H9 (cell line): ENCODE measurements around the gene CXCL14. TPM values are rescaled to one million over a fixed set of nuclear protein-coding genes. Genes with fewer than 3 reads are reported as not detected.

Experiments
- DNase-seq: peaks from one replicate; pipeline ENCODE4 v3.0.0-alpha.2; 2017
- H2AFZ ChIP-seq: one replicate; pipeline ENCODE4 v1.6.1; 2013; ENCODE audit warnings: mild to moderate bottlenecking, low read length, control low read depth, moderate library complexity
- H2AK5ac ChIP-seq: 2 replicates; pipeline ENCODE4 v1.6.1; 2013; ENCODE audit warnings: low read length, control low read depth, mixed read lengths; ENCODE audit not compliant: insufficient read length
- H2BK120ac ChIP-seq: one replicate; pipeline ENCODE4 v1.6.1; 2013; ENCODE audit warnings: low read depth, mild to moderate bottlenecking, low read length, control low read depth, inconsistent platforms; ENCODE audit not compliant: poor library complexity, severe bottlenecking
- H2BK12ac ChIP-seq: 2 replicates; pipeline ENCODE4 v1.6.1; 2013; ENCODE audit warnings: low read length, control low read depth, mixed read lengths, low read depth; ENCODE audit not compliant: insufficient read length
- H2BK15ac ChIP-seq: 2 replicates; pipeline ENCODE4 v1.6.1; 2013; ENCODE audit warnings: low read depth, low read length, control low read depth
- H2BK20ac ChIP-seq: one replicate; pipeline ENCODE4 v1.6.1; 2013; ENCODE audit warnings: low read depth, mild to moderate bottlenecking, low read length, control low read depth, inconsistent platforms; ENCODE audit not compliant: poor library complexity, severe bottlenecking
- H2BK5ac ChIP-seq: 2 replicates; pipeline ENCODE4 v1.6.1; 2013; ENCODE audit warnings: low read length, control low read depth, mixed read lengths; ENCODE audit not compliant: insufficient read length
- H3K14ac ChIP-seq: 2 replicates; pipeline ENCODE4 v1.6.1; 2013; ENCODE audit warnings: low read length, control low read depth; ENCODE audit not compliant: insufficient read depth
- H3K18ac ChIP-seq: 2 replicates; pipeline ENCODE4 v1.6.1; 2013; ENCODE audit warnings: low read depth, mild to moderate bottlenecking, mixed read lengths, low read length, control low read depth; ENCODE audit not compliant: insufficient read length
- H3K23ac ChIP-seq: 2 replicates; pipeline ENCODE4 v1.6.1; 2013; ENCODE audit warnings: low read length, control low read depth, mixed read lengths, low read depth; ENCODE audit not compliant: insufficient read length
- H3K23me2 ChIP-seq: 2 replicates; pipeline ENCODE4 v1.6.1; 2013; ENCODE audit warnings: low read depth, mild to moderate bottlenecking, mixed read lengths, low read length, control low read depth; ENCODE audit not compliant: insufficient read length, poor library complexity, severe bottlenecking
- H3K27ac ChIP-seq: 2 replicates; pipeline ENCODE4 v1.5.1; 2013; ENCODE audit warnings: low read length, control low read depth, mixed read lengths, low read depth; ENCODE audit not compliant: insufficient read length
- H3K27me3 ChIP-seq: 2 replicates; pipeline ENCODE4 v1.6.1; 2013; ENCODE audit warnings: low read length, control low read depth, inconsistent platforms; ENCODE audit not compliant: insufficient read depth
- H3K4ac ChIP-seq: 2 replicates; pipeline ENCODE4 v1.6.1; 2013; ENCODE audit warnings: low read depth, mild to moderate bottlenecking, control low read depth, inconsistent platforms, low read length, moderate library complexity
- H3K4me1 ChIP-seq: 2 replicates; pipeline ENCODE4 v1.6.1; 2013; ENCODE audit warnings: low read length, control low read depth, inconsistent platforms; ENCODE audit not compliant: insufficient read depth
- H3K4me2 ChIP-seq: 2 replicates; pipeline ENCODE4 v1.6.1; 2013; ENCODE audit warnings: low read length, control low read depth, mixed read lengths; ENCODE audit not compliant: insufficient read length, insufficient read depth
- H3K56ac ChIP-seq: 2 replicates; pipeline ENCODE4 v1.6.1; 2013; ENCODE audit warnings: low read depth, mild to moderate bottlenecking, mixed read lengths, low read length, control low read depth; ENCODE audit not compliant: insufficient read length
- H3K79me1 ChIP-seq: 2 replicates; pipeline ENCODE4 v1.6.1; 2013; ENCODE audit warnings: low read depth, mild to moderate bottlenecking, moderate library complexity, low read length, control low read depth, inconsistent platforms; ENCODE audit not compliant: insufficient read depth, poor library complexity, severe bottlenecking
- H3K79me2 ChIP-seq: 2 replicates; pipeline ENCODE4 v1.6.1; 2013; ENCODE audit warnings: low read length, control low read depth, inconsistent platforms; ENCODE audit not compliant: insufficient read depth
- H3K9ac ChIP-seq: 2 replicates; pipeline ENCODE4 v1.6.1; 2013; ENCODE audit warnings: low read length, control low read depth, mixed read lengths; ENCODE audit not compliant: insufficient read length; ENCODE audit errors: extremely low read depth
- H3K9me3 ChIP-seq: one replicate; pipeline ENCODE4 v1.6.1; 2013; ENCODE audit warnings: low read depth, low read length, inconsistent platforms; ENCODE audit not compliant: control insufficient read depth
- H3T11ph ChIP-seq: one replicate; pipeline ENCODE4 v1.6.1; 2013; ENCODE audit warnings: mild to moderate bottlenecking, low read length, control low read depth, inconsistent platforms
- H4K20me1 ChIP-seq: one replicate; pipeline ENCODE4 v1.6.1; 2013; ENCODE audit not compliant: control insufficient read depth, insufficient read length, insufficient read depth
- H4K5ac ChIP-seq: 2 replicates; pipeline ENCODE4 v1.6.1; 2013; ENCODE audit warnings: low read depth, mild to moderate bottlenecking, mixed read lengths, low read length, control low read depth; ENCODE audit not compliant: insufficient read length
- H4K8ac ChIP-seq: replicated peaks from 2 replicates; pipeline ENCODE4 v1.6.1; 2013; ENCODE audit warnings: low read length, control low read depth, mixed read lengths, low read depth; ENCODE audit not compliant: insufficient read length
- H4K91ac ChIP-seq: 2 replicates; pipeline ENCODE4 v1.6.1; 2013; ENCODE audit warnings: low read depth, mild to moderate bottlenecking, moderate library complexity, mixed read lengths, low read length, control low read depth; ENCODE audit not compliant: insufficient read length
- H3K27ac Mint-ChIP-seq, 3 experiments: 2 replicates in 2 of 3; 3 replicates in 1 of 3; pipeline ENCODE4 v1.8.0; 2020 to 2021; ENCODE audit warnings: mixed read lengths in 3 of 3, mild to moderate bottlenecking in 1 of 3, moderate library complexity in 1 of 3
- H3K27me3 Mint-ChIP-seq: 2 replicates; pipeline ENCODE4 v1.8.0; 2021; ENCODE audit warnings: low read depth, mild to moderate bottlenecking, moderate library complexity, mixed read lengths
- H3K36me3 Mint-ChIP-seq, 3 experiments: 2 replicates in 2 of 3; 3 replicates in 1 of 3; pipeline ENCODE4 v1.8.0; 2020 to 2021; ENCODE audit warnings: low read depth in 3 of 3, mixed read lengths in 3 of 3; ENCODE audit not compliant: insufficient read depth in 1 of 3
- H3K4me1 Mint-ChIP-seq, 2 experiments: 2 replicates each; pipeline ENCODE4 v1.8.0; 2020; ENCODE audit warnings: mixed read lengths in 2 of 2
- H3K4me3 Mint-ChIP-seq, 2 experiments: 2 replicates in 1 of 2; 3 replicates in 1 of 2; pipeline ENCODE4 v1.8.0; 2020 to 2021; ENCODE audit warnings: mild to moderate bottlenecking in 2 of 2, mixed read lengths in 2 of 2, moderate library complexity in 1 of 2
- H3K9me3 Mint-ChIP-seq, 2 experiments: 2 replicates in 1 of 2; 3 replicates in 1 of 2; pipeline ENCODE4 v1.8.0; 2020; ENCODE audit warnings: mild to moderate bottlenecking in 2 of 2, mixed read lengths in 2 of 2, moderate library complexity in 1 of 2
- WGBS: extraction: QIAGEN DNeasy Blood & Tissue Kit; methylation state at CpG from one replicate; pipeline ENCODE4 v1.1.7; 2013; ENCODE audit warnings: missing lambda C conversion rate, low lambda C conversion rate, mixed read lengths; ENCODE audit not compliant: insufficient read length; ENCODE audit errors: extremely low coverage; 5-methylcytosine and 5-hydroxymethylcytosine counted together
- total RNA-seq: library from RNA; stranded (reverse); gene quantifications from 2 replicates; pipeline ENCODE4 v1.2.1, GENCODE V29; 2021
- TF ChIP-seq, protein P1 (sequence below): fragments of 200-600 bp; sonication (generic); conservative IDR thresholded peaks from 3 replicates; pipeline ENCODE4 v1.8.0; 2021; ENCODE audit warnings: antibody characterized with exemption, mild to moderate bottlenecking

The CXCL14 gene
- total RNA-seq, 1 experiment from 2014 or later = 1.1 TPM

DNA sequence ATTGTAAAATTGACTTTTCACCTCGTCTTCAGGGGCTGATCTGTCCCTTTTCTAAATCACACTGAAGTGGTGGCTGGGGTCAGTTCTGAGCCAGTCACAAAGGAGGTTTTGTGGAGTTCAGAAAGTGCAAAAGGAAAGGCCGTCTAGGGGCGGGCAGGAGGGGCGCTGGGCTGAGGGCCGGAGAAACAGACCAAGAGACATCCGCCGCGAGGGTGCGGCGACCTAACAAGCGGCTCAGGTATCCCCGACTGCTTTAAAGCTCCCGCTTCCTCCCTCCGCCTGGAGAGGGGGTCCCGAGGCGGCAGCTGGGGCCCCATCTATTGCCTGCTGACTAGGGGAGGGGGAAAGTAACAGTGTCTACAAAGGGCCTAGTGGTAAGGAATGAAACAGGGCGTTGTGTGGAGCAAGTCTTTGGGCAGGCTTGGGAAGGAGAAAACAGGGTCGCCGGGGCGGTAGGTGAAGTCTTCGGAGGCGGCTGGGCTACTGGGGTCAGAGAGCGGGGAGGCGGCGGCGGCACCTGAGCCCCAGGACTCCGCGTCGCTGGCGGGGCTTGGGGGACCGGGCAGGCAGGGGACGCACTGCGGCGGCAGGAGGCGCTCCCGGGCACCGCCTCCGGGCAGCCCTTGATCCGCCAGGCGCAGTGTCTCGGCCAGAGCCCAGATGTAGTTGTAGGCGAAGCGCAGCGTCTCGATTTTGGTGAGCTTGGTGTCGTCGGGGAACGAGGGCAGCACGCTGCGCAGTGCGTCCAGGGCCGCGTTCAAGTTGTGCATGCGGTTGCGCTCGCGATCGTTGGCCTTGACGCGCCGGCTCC is 44.0 kb downstream of the CXCL14 start:
- no peaks in the 10 kb centered on the region for H4K20me1 ChIP-seq
- H4K91ac ChIP-seq = no peak overlapping the region
- peaks cover 93% of the 10 kb centered on the region for H3K27me3 ChIP-seq
- H3K79me2 ChIP-seq = no peaks in the 10 kb centered on the region
- no peak overlapping the region for H3K9ac ChIP-seq
- no peak overlapping the region for H3K23ac ChIP-seq
- peaks cover 7% of the 10 kb centered on the region for H3K9me3 ChIP-seq
- peaks cover 13% of the 10 kb centered on the region for H3K23me2 ChIP-seq
- H3K36me3 Mint-ChIP-seq = peaks cover 0 to 1% (median 0%) of the 10 kb centered on the region in 3 experiments; a peak in 3 of 7 replicates
- DNase-seq = peak; percentile 76
- H2BK12ac ChIP-seq = no peak overlapping the region
- H2BK15ac ChIP-seq = no peak overlapping the region
- no CpG with 5 or more reads among the region's 61 CpGs for WGBS
- H3K56ac ChIP-seq = no peak overlapping the region
- no peak overlapping the region for H4K8ac ChIP-seq
- H3K27ac ChIP-seq = no peak overlapping the region
- H3K4me1 ChIP-seq = peaks cover 2% of the 10 kb centered on the region; the same call in 1 of the 2 replicates
- no peak overlapping the region for H2AK5ac ChIP-seq
- no peaks in the 10 kb centered on the region for H3K79me1 ChIP-seq
- H3K4me2 ChIP-seq = peak overlapping the region; percentile 61
- peaks cover 11 to 27% of the 10 kb centered on the region in 2 experiments for H3K4me1 Mint-ChIP-seq
- H2AFZ ChIP-seq = no peak overlapping the region
- no peak overlapping the region for H2BK120ac ChIP-seq
- no peak overlapping the region for H3K4ac ChIP-seq
- no peak overlapping the region for H2BK5ac ChIP-seq
- no peak overlapping the region for H2BK20ac ChIP-seq
- no peak overlapping the region for H4K5ac ChIP-seq
- no peak overlapping the region for H3K27ac Mint-ChIP-seq
- H3T11ph ChIP-seq = no peak overlapping the region
- peak overlapping the region; percentile 34 to 78; a peak in 3 of 5 replicates for H3K4me3 Mint-ChIP-seq
- H3K14ac ChIP-seq = peak overlapping the region; percentile 43; the same call in 1 of the 2 replicates
- TF ChIP-seq, protein P1, sequence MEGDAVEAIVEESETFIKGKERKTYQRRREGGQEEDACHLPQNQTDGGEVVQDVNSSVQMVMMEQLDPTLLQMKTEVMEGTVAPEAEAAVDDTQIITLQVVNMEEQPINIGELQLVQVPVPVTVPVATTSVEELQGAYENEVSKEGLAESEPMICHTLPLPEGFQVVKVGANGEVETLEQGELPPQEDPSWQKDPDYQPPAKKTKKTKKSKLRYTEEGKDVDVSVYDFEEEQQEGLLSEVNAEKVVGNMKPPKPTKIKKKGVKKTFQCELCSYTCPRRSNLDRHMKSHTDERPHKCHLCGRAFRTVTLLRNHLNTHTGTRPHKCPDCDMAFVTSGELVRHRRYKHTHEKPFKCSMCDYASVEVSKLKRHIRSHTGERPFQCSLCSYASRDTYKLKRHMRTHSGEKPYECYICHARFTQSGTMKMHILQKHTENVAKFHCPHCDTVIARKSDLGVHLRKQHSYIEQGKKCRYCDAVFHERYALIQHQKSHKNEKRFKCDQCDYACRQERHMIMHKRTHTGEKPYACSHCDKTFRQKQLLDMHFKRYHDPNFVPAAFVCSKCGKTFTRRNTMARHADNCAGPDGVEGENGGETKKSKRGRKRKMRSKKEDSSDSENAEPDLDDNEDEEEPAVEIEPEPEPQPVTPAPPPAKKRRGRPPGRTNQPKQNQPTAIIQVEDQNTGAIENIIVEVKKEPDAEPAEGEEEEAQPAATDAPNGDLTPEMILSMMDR = peak; percentile 60
- peaks cover 100% of the 10 kb centered on the region for H3K27me3 Mint-ChIP-seq
- peaks cover 21 to 24% of the 10 kb centered on the region in 2 experiments for H3K9me3 Mint-ChIP-seq
- no peak overlapping the region for H3K18ac ChIP-seq
